Measurements from ENCODE around the gene CRHR2.

DNA sequence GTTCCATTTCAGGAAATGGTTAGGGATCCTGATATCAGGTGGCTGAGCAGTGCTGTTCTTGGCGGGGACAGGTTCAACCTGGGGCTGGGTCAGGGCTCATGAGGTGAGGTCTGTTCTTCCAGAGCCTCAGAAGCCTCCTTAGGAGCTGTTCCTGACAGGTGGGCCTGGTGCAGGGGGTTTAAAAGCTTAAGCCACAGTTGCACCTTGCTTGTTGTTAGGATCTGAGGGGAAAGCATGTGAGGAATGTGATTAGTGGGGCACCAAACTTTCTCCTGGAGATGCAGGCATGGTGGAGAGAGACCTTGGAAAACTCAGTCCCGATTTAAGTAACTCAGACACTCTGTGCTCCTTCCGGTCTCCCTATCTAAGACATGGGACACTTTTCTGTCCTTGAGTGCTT lies 18.7 kb upstream of the CRHR2 start:
- no peak for TF ChIP-seq FOSL2 (CRISPR knock-in tag; IDR thresholded peaks at IDR 0.05)
- TF ChIP-seq CBX2 (IDR thresholded peaks at IDR 0.05; ENCODE audit: low read depth, low read length), result no peak
- TF ChIP-seq CBX2 (CRISPR knock-in tag; IDR thresholded peaks at IDR 0.05; ENCODE audit: low read depth), result no peak
- TF ChIP-seq POLR2A (IDR thresholded peaks at IDR 0.05; ENCODE audit: insufficient read depth in 1 of 2, low read depth in 2 of 2, low read length in 2 of 2), result no peak
- no peak for TF ChIP-seq ZNF720 (CRISPR knock-in tag; IDR thresholded peaks at IDR 0.05)
- no peak for TF ChIP-seq POLR2AphosphoS2 (IDR thresholded peaks at IDR 0.05; ENCODE audit: low read depth, low read length)
- no peak for TF ChIP-seq NFKBIZ (CRISPR knock-in tag; IDR thresholded peaks at IDR 0.05)
- TF ChIP-seq, protein P1, sequence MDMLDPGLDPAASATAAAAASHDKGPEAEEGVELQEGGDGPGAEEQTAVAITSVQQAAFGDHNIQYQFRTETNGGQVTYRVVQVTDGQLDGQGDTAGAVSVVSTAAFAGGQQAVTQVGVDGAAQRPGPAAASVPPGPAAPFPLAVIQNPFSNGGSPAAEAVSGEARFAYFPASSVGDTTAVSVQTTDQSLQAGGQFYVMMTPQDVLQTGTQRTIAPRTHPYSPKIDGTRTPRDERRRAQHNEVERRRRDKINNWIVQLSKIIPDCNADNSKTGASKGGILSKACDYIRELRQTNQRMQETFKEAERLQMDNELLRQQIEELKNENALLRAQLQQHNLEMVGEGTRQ (IDR thresholded peaks at IDR 0.05; ENCODE audit: low read depth, low read length), result no peak
- TF ChIP-seq, protein P1 (CRISPR knock-in tag; IDR thresholded peaks at IDR 0.05; ENCODE audit: borderline replicate concordance), result no peak
- TF ChIP-seq RARG (CRISPR knock-in tag; IDR thresholded peaks at IDR 0.05; ENCODE audit: low read depth), result no peak
- TF ChIP-seq SETDB1 (CRISPR knock-in tag; IDR thresholded peaks at IDR 0.05; ENCODE audit: borderline replicate concordance), result no peak
- TF ChIP-seq ZNF510 (CRISPR knock-in tag; IDR thresholded peaks at IDR 0.05; ENCODE audit: low read depth), result no peak
- TF ChIP-seq ZNF766 (CRISPR knock-in tag; IDR thresholded peaks at IDR 0.05; ENCODE audit: borderline replicate concordance), result no peak
